Measurements from ENCODE around the gene RALGAPA1. TPM values are rescaled to one million over a fixed set of nuclear protein-coding genes. Genes with fewer than 3 reads are reported as not detected.

RALGAPA1 gene
- total and polyA plus RNA-seq, 2 of the 13 experiments (the other 11 are each of a cell fraction or from before 2014, with no cell fraction given) = 65.0 to 89.2 TPM

DNA sequence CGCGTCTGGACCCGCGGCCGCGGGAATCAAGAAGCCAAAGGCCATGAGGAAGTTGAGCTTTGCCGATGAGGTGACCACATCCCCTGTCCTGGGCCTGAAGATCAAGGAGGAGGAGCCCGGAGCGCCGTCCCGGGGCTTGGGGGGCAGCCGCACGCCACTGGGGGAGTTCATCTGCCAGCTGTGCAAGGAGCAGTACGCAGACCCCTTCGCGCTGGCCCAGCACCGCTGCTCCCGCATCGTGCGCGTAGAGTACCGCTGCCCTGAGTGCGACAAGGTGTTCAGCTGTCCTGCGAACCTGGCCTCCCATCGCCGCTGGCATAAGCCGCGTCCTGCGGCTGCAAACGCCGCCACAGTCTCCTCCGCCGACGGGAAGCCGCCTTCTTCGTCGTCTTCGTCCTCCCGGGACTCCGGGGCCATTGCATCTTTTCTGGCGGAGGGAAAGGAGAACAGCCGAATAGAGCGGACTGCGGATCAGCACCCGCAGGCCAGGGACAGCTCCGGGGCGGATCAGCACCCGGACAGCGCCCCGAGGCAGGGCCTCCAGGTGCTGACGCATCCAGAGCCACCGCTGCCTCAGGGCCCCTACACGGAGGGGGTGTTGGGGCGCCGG is 274.1 kb downstream of the RALGAPA1 start (continued):
- TF ChIP-seq ZNF230 (CRISPR knock-in tag; IDR thresholded peaks at IDR 0.05) (peak; percentile 100), POLR2G (IDR thresholded peaks at IDR 0.05; ENCODE audit: low read depth, low read length) (no peak), NCOA2 (CRISPR knock-in tag; IDR thresholded peaks at IDR 0.05) (peak; percentile 99), PBX2 (CRISPR knock-in tag; IDR thresholded peaks at IDR 0.05) (peak; percentile 81), ATF1 (CRISPR knock-in tag; IDR thresholded peaks at IDR 0.05) (peak; percentile 59; the same call in 1 of the 2 replicates), ZNF891 (CRISPR knock-in tag; IDR thresholded peaks at IDR 0.05) (peak; percentile 100), ZSCAN22 (CRISPR knock-in tag; IDR thresholded peaks at IDR 0.05) (peak; percentile 98), SNAPC5 (CRISPR knock-in tag; IDR thresholded peaks at IDR 0.05; ENCODE audit: borderline replicate concordance) (peak; percentile 99), GRHL1 (CRISPR knock-in tag; conservative IDR thresholded peaks at IDR 0.05) (peak; percentile 99), MAF1 (CRISPR knock-in tag; IDR thresholded peaks at IDR 0.05; ENCODE audit: borderline replicate concordance) (peak; percentile 100), ZSCAN20 (CRISPR knock-in tag; IDR thresholded peaks at IDR 0.05; ENCODE audit: borderline replicate concordance) (peak; percentile 100), EEA1 (CRISPR knock-in tag; IDR thresholded peaks at IDR 0.05; ENCODE audit: borderline replicate concordance) (peak; percentile 100), ZNF670 (CRISPR knock-in tag; IDR thresholded peaks at IDR 0.05; ENCODE audit: borderline replicate concordance) (peak; percentile 100), HES4 (CRISPR knock-in tag; IDR thresholded peaks at IDR 0.05; ENCODE audit: borderline replicate concordance) (peak; percentile 100), ZSCAN21 (CRISPR knock-in tag; IDR thresholded peaks at IDR 0.05; ENCODE audit: borderline replicate concordance) (peak; percentile 100), NR2C2 (CRISPR knock-in tag; IDR thresholded peaks at IDR 0.05; ENCODE audit: borderline replicate concordance) (peak; percentile 93), RAD21 (CRISPR knock-in tag; IDR thresholded peaks at IDR 0.05) (peak; percentile 86), HOXD1 (CRISPR knock-in tag; IDR thresholded peaks at IDR 0.05) (peak; percentile 100), ZFY (CRISPR knock-in tag; IDR thresholded peaks at IDR 0.05) (peak; percentile 97), ZNF878 (CRISPR knock-in tag; IDR thresholded peaks at IDR 0.05) (peak; percentile 100), CREB1 (IDR thresholded peaks at IDR 0.05) (0 out of 2 replicates have a peak, but pooled peaks have one; percentile 23), CREB1 (CRISPR knock-in tag; IDR thresholded peaks at IDR 0.05) (no peak)
- TF ChIP-seq, protein P1, sequence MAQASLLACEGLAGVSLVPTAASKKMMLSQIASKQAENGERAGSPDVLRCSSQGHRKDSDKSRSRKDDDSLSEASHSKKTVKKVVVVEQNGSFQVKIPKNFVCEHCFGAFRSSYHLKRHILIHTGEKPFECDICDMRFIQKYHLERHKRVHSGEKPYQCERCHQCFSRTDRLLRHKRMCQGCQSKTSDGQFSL (CRISPR knock-in tag; IDR thresholded peaks at IDR 0.05) = peak; percentile 100
- TF ChIP-seq, protein P2, sequence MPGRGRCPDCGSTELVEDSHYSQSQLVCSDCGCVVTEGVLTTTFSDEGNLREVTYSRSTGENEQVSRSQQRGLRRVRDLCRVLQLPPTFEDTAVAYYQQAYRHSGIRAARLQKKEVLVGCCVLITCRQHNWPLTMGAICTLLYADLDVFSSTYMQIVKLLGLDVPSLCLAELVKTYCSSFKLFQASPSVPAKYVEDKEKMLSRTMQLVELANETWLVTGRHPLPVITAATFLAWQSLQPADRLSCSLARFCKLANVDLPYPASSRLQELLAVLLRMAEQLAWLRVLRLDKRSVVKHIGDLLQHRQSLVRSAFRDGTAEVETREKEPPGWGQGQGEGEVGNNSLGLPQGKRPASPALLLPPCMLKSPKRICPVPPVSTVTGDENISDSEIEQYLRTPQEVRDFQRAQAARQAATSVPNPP (CRISPR knock-in tag; IDR thresholded peaks at IDR 0.05) = peak; percentile 100
- TF ChIP-seq, protein P3, sequence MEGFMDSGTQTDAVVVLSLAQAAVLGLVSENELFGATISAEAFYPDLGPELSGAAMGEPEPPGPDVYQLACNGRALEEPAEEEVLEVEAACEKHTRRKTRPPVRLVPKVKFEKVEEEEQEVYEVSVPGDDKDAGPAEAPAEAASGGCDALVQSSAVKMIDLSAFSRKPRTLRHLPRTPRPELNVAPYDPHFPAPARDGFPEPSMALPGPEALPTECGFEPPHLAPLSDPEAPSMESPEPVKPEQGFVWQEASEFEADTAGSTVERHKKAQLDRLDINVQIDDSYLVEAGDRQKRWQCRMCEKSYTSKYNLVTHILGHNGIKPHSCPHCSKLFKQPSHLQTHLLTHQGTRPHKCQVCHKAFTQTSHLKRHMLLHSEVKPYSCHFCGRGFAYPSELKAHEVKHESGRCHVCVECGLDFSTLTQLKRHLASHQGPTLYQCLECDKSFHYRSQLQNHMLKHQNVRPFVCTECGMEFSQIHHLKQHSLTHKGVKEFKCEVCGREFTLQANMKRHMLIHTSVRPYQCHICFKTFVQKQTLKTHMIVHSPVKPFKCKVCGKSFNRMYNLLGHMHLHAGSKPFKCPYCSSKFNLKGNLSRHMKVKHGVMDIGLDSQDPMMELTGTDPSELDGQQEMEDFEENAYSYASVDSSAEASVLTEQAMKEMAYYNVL (CRISPR knock-in tag; IDR thresholded peaks at IDR 0.05; ENCODE audit: borderline replicate concordance) = peak; percentile 100
